Stimulated activated CD4-positive, alpha-beta T cell treated with anti-CD3 and anti-CD28 coated beads, Interleukin-4, amount 100 ng/mL, for 24 hours (primary cell): ENCODE measurements around the gene NRXN2.
"Not testable (repeated sequence)": the region's sequence is repeated elsewhere in the genome, so short reads cannot be mapped to it uniquely, and the experiment has no call there.

Experiments
- DNase-seq: peaks from one replicate; pipeline ENCODE4 v3.0.0-alpha.2; 2020

Gene NRXN2

GRCh38 chr11:64720167-64720566, 2.8 kb downstream of the NRXN2 start:
- DNase-seq, result no peak

GRCh38 chr11:64719406-64719805, 3.6 kb downstream of the NRXN2 start:
- DNase-seq, result no peak

GRCh38 chr11:64718780-64719124, 4.2 kb downstream of the NRXN2 start:
- DNase-seq, result no peak

- DNase-seq, result no peak
Observed at GRCh38 chr11:64718084-64718779, 4.8 kb downstream of the NRXN2 start.

GRCh38 chr11:64717268-64717578, 5.8 kb downstream of the NRXN2 start:
- no peak for DNase-seq

- DNase-seq, result no peak
Observed at GRCh38 chr11:64716473-64717267, 6.3 kb downstream of the NRXN2 start.

- DNase-seq, result no peak
Observed at GRCh38 chr11:64715756-64716472, 7.1 kb downstream of the NRXN2 start.

- no peak for DNase-seq
Observed at GRCh38 chr11:64715110-64715509, 7.9 kb downstream of the NRXN2 start.

GRCh38 chr11:64714666-64715065, 8.3 kb downstream of the NRXN2 start:
- no peak for DNase-seq

GRCh38 chr11:64713781-64714363, 9.1 kb downstream of the NRXN2 start:
- DNase-seq, result no peak

GRCh38 chr11:64713016-64713707, 9.8 kb downstream of the NRXN2 start:
- no peak for DNase-seq

GRCh38 chr11:64712430-64713015, 10.5 kb downstream of the NRXN2 start:
- no peak for DNase-seq

- no peak for DNase-seq
Observed at GRCh38 chr11:64711956-64712362, 11.0 kb downstream of the NRXN2 start.

- no peak for DNase-seq
Observed at GRCh38 chr11:64711138-64711955, 11.7 kb downstream of the NRXN2 start.

- DNase-seq, result no peak
Observed at GRCh38 chr11:64710418-64711137, 12.4 kb downstream of the NRXN2 start.

GRCh38 chr11:64705501-64705900, 17.5 kb downstream of the NRXN2 start:
- no peak for DNase-seq

GRCh38 chr11:64703048-64703447, 19.9 kb downstream of the NRXN2 start:
- DNase-seq, result no peak

GRCh38 chr11:64701956-64702355, 21.0 kb downstream of the NRXN2 start:
- DNase-seq, result not testable (repeated sequence)

- DNase-seq, result no peak
Observed at GRCh38 chr11:64698427-64698826, 24.6 kb downstream of the NRXN2 start.

GRCh38 chr11:64697663-64698375, 25.2 kb downstream of the NRXN2 start:
- DNase-seq, result no peak
